GM19099 (cell line): ENCODE measurements around the gene EHD3.

ENCODE experiments used
- POLR2A ChIP-seq: IDR thresholded peaks from 3 replicates; pipeline ENCODE4 v1.6.1; 2011; ENCODE audit warnings: low read depth; ENCODE audit not compliant: insufficient read length; ENCODE audit errors: extremely low read depth

EHD3 gene

GRCh38 chr2:31233741-31234682 is at the start of gene EHD3:
Gene EHD3 (plus strand): TSS chr2:31234152. CDS start chr2:31234622, 470 bp downstream.
- no peak for TF ChIP-seq POLR2A

GRCh38 chr2:31187166-31187565 is 46.8 kb upstream of the EHD3 start:
- no peak for TF ChIP-seq POLR2A

GRCh38 chr2:31188131-31188530 is 45.8 kb upstream of the EHD3 start:
- no peak for TF ChIP-seq POLR2A

GRCh38 chr2:31189141-31189540 is 44.8 kb upstream of the EHD3 start:
- TF ChIP-seq POLR2A, result no peak

GRCh38 chr2:31190188-31190587 is 43.8 kb upstream of the EHD3 start:
- TF ChIP-seq POLR2A, result no peak

GRCh38 chr2:31191931-31192330 is 42.0 kb upstream of the EHD3 start:
- no peak for TF ChIP-seq POLR2A

- TF ChIP-seq POLR2A, result no peak
These were observed 41.6 kb upstream of the EHD3 start for GRCh38 chr2:31192396-31192795.

GRCh38 chr2:31192851-31193392 is 41.0 kb upstream of the EHD3 start:
- TF ChIP-seq POLR2A, result no peak

- no peak for TF ChIP-seq POLR2A
These were observed 40.1 kb upstream of the EHD3 start for GRCh38 chr2:31193806-31194205.

- no peak for TF ChIP-seq POLR2A
These were observed 37.3 kb upstream of the EHD3 start for GRCh38 chr2:31196622-31197021.

GRCh38 chr2:31197166-31197565 is 36.8 kb upstream of the EHD3 start:
- TF ChIP-seq POLR2A, result no peak

GRCh38 chr2:31197669-31198068 is 36.3 kb upstream of the EHD3 start:
- no peak for TF ChIP-seq POLR2A

- no peak for TF ChIP-seq POLR2A
These were observed 34.7 kb upstream of the EHD3 start for GRCh38 chr2:31199206-31199605.

GRCh38 chr2:31200972-31201371 is 33.0 kb upstream of the EHD3 start:
- TF ChIP-seq POLR2A, result no peak

GRCh38 chr2:31202041-31202440 is 31.9 kb upstream of the EHD3 start:
- TF ChIP-seq POLR2A, result no peak

- no peak for TF ChIP-seq POLR2A
These were observed 31.1 kb upstream of the EHD3 start for GRCh38 chr2:31202833-31203232.
